Measurements from ENCODE around the gene SUMO4. TPM values are rescaled to one million over a fixed set of nuclear protein-coding genes. Genes with fewer than 3 reads are reported as not detected.

Gene SUMO4
- total RNA-seq, 1 experiment from 2014 or later = 1.8 TPM

GRCh38 chr6:149362289-149362688 is 37.8 kb upstream of the SUMO4 start:
- H2AFZ ChIP-seq = no peak overlapping the region
- peaks cover 21% of the 10 kb centered on the region for H3K4me1 ChIP-seq (replicated peaks; ENCODE audit: insufficient read depth)
- no peaks in the 10 kb centered on the region for H3K27me3 ChIP-seq (ENCODE audit: insufficient read depth, low read depth)
- no peak overlapping the region for H3K4me3 ChIP-seq
- intact Hi-C loops (cut with micrococcal nuclease; ENCODE audit: unreplicated experiment) = no loop called here
- TF ChIP-seq EZH2 (IDR thresholded peaks at IDR 0.05; ENCODE audit: low read depth) (no peak), CTCF (conservative IDR thresholded peaks at IDR 0.05) (no peak)
- H3K36me3 ChIP-seq (ENCODE audit: low read depth) = peaks cover 20% of the 10 kb centered on the region
- ChIA-PET POLR2A (ENCODE audit: unreplicated experiment) (no interaction called here), CTCF (no interaction called here)
- no peaks in the 10 kb centered on the region for H3K9me3 ChIP-seq (ENCODE audit: insufficient read depth, low read depth)
- peak in 1 of 2 experiments; percentile 3 for DNase-seq
- H3K27ac ChIP-seq = peak overlapping the region; percentile 46
- H3F3A ChIP-seq (ENCODE audit: insufficient read depth, low read depth) = peaks cover 18% of the 10 kb centered on the region
- 0 out of 2 replicates have a peak, but pooled peaks cover 5% of the 10 kb centered on the region for H4K20me1 ChIP-seq (ENCODE audit: insufficient read depth)
- no peaks in the 10 kb centered on the region for H3K9me2 ChIP-seq (ENCODE audit: insufficient read depth)
- BruUV-seq (replicated peaks) = no TSS peak
- H3K79me2 ChIP-seq (ENCODE audit: low read depth) = peaks cover 99% of the 10 kb centered on the region
- peak overlapping the region; percentile 14; the same call in 1 of the 2 replicates for H3K4me2 ChIP-seq

DNA sequence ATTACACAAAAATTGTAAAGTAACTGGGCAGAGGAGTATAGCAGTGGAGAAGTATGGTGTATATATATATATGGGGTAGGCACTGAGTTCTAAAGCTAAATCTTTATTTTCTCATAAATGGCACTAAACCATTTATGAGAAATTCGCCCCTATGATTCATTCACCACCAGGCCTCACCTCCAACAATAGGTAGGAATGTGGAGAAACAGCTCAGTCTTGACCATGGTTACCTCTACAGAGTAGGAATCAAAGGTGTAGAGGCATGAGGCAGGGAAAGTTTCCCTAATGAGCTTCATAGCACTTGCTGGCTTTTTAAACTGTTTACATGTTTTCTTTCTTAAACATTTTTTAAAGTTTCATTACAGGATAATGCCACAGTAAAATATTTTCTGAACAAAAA is 36.9 kb upstream of the SUMO4 start:
- Histone ChIP-seq H3K27me3 (ENCODE audit: insufficient read depth, low read depth) (no peaks in the 10 kb centered on the region), H3K36me3 (ENCODE audit: low read depth) (peaks cover 20% of the 10 kb centered on the region), H3K79me2 (ENCODE audit: low read depth) (peaks cover 99% of the 10 kb centered on the region), H3K9me3 (ENCODE audit: insufficient read depth, low read depth) (no peaks in the 10 kb centered on the region), H3K4me1 (replicated peaks; ENCODE audit: insufficient read depth) (peaks cover 21% of the 10 kb centered on the region), H3K4me3 (no peak overlapping the region), H3K4me2 (peak overlapping the region; percentile 14; the same call in 1 of the 2 replicates), H2AFZ (no peak overlapping the region), H3F3A (ENCODE audit: insufficient read depth, low read depth) (peaks cover 18% of the 10 kb centered on the region), H4K20me1 (ENCODE audit: insufficient read depth) (0 out of 2 replicates have a peak, but pooled peaks cover 5% of the 10 kb centered on the region), H3K9me2 (ENCODE audit: insufficient read depth) (no peaks in the 10 kb centered on the region), H3K27ac (peak overlapping the region; percentile 46)
- ChIA-PET POLR2A (ENCODE audit: unreplicated experiment) (no interaction called here), CTCF (no interaction called here)
- TF ChIP-seq EZH2 (IDR thresholded peaks at IDR 0.05; ENCODE audit: low read depth) = no peak
- TF ChIP-seq CTCF (conservative IDR thresholded peaks at IDR 0.05) = no peak
- BruUV-seq (replicated peaks) = no TSS peak
- DNase-seq = peak; percentile 22 to 73
- intact Hi-C loops (cut with micrococcal nuclease; ENCODE audit: unreplicated experiment) = no loop called here

GRCh38 chr6:149364557-149364956 is 35.5 kb upstream of the SUMO4 start:
- H3K27ac ChIP-seq = no peak overlapping the region
- no peak overlapping the region for H3K4me3 ChIP-seq
- no TSS peak for BruUV-seq (replicated peaks)
- 0 out of 2 replicates have a peak, but pooled peaks cover 5% of the 10 kb centered on the region for H4K20me1 ChIP-seq (ENCODE audit: insufficient read depth)
- no peaks in the 10 kb centered on the region for H3K27me3 ChIP-seq (ENCODE audit: insufficient read depth, low read depth)
- no peak for DNase-seq
- no peaks in the 10 kb centered on the region for H3K9me3 ChIP-seq (ENCODE audit: insufficient read depth, low read depth)
- peaks cover 99% of the 10 kb centered on the region for H3K79me2 ChIP-seq (ENCODE audit: low read depth)
- intact Hi-C loops (cut with micrococcal nuclease; ENCODE audit: unreplicated experiment) = no loop called here
- peaks cover 18% of the 10 kb centered on the region for H3F3A ChIP-seq (ENCODE audit: insufficient read depth, low read depth)
- H2AFZ ChIP-seq = no peak overlapping the region
- TF ChIP-seq EZH2 (IDR thresholded peaks at IDR 0.05; ENCODE audit: low read depth) = no peak
- no peak for TF ChIP-seq CTCF (conservative IDR thresholded peaks at IDR 0.05)
- CTCF ChIA-PET = no interaction called here
- POLR2A ChIA-PET (ENCODE audit: unreplicated experiment) = no interaction called here
- H3K4me2 ChIP-seq = no peak overlapping the region
- peaks cover 24% of the 10 kb centered on the region for H3K36me3 ChIP-seq (ENCODE audit: low read depth)
- peaks cover 21% of the 10 kb centered on the region for H3K4me1 ChIP-seq (replicated peaks; ENCODE audit: insufficient read depth)
- H3K9me2 ChIP-seq (ENCODE audit: insufficient read depth) = no peaks in the 10 kb centered on the region

All from PC-9 (cell line).